Measurements from ENCODE around the gene AGO4.
"Not testable (repeated sequence)": the region's sequence is repeated elsewhere in the genome, so short reads cannot be mapped to it uniquely, and the experiment has no call there.

AGO4 gene

GRCh38 chr1:35869245-35869950, 61.6 kb downstream of the AGO4 start:
- not testable (repeated sequence) for DNase-seq

- DNase-seq, result no peak
Measured at GRCh38 chr1:35870651-35871309, 63.0 kb downstream of the AGO4 start.

- DNase-seq, result no peak
Measured at GRCh38 chr1:35873243-35873750, 65.5 kb downstream of the AGO4 start.

GRCh38 chr1:35874115-35874514, 66.3 kb downstream of the AGO4 start:
- not testable (repeated sequence) for DNase-seq

- DNase-seq, result no peak
Measured at GRCh38 chr1:35876988-35877387, 69.2 kb downstream of the AGO4 start.

GRCh38 chr1:35881850-35882273, 74.0 kb downstream of the AGO4 start:
- DNase-seq, result no peak

GRCh38 chr1:35882586-35882944, 74.7 kb downstream of the AGO4 start:
- DNase-seq, result no peak

- DNase-seq, result peak; percentile 84
Measured at GRCh38 chr1:35882945-35883634, 75.3 kb downstream of the AGO4 start, which contains the start of gene AGO1. Gene AGO1 (plus strand): TSS chr1:35883209. CDS start chr1:35883422, 213 bp downstream.

GRCh38 chr1:35883635-35884101, 75.9 kb downstream of the AGO4 start:
- DNase-seq, result no peak

- no peak for DNase-seq
Measured at GRCh38 chr1:35884934-35885333, 77.1 kb downstream of the AGO4 start.

- DNase-seq, result no peak
Measured at GRCh38 chr1:35885961-35886558, 78.2 kb downstream of the AGO4 start.

- no peak for DNase-seq
Measured at GRCh38 chr1:35886577-35887431, 79.0 kb downstream of the AGO4 start.

- no peak for DNase-seq
Measured at GRCh38 chr1:35887508-35887907, 79.7 kb downstream of the AGO4 start.

GRCh38 chr1:35888255-35888654, 80.4 kb downstream of the AGO4 start:
- DNase-seq, result no peak

GRCh38 chr1:35888981-35889380, 81.2 kb downstream of the AGO4 start:
- DNase-seq, result not testable (repeated sequence)

- no peak for DNase-seq
Measured at GRCh38 chr1:35893051-35893879, 85.4 kb downstream of the AGO4 start.

GRCh38 chr1:35894183-35894582, 86.4 kb downstream of the AGO4 start:
- DNase-seq, result peak; percentile 20

- no peak for DNase-seq
Measured at GRCh38 chr1:35894656-35895055, 86.8 kb downstream of the AGO4 start.

- DNase-seq, result no peak
Measured at GRCh38 chr1:35899941-35900340, 92.1 kb downstream of the AGO4 start.

- DNase-seq, result no peak
Measured at GRCh38 chr1:35901235-35901634, 93.4 kb downstream of the AGO4 start.

- no peak for DNase-seq
Measured at GRCh38 chr1:35902671-35903070, 94.9 kb downstream of the AGO4 start.

Data from NCI-H226 (cell line).